ENCODE measurements around the gene ELMOD3. TPM values are rescaled to one million over a fixed set of nuclear protein-coding genes. Genes with fewer than 3 reads are reported as not detected.
"Not testable (repeated sequence)": the region's sequence is repeated elsewhere in the genome, so short reads cannot be mapped to it uniquely, and the experiment has no call there.

The ELMOD3 gene
- total RNA-seq, 1 donor from 2014 or later = 22.2 TPM

GRCh38 chr2:85376291-85377065 is 21.9 kb downstream of the ELMOD3 start:
- peak overlapping the region; percentile 25 for H3K4me3 Mint-ChIP-seq
- no peaks in the 10 kb centered on the region for H3K9me3 Mint-ChIP-seq
- H3K36me3 Mint-ChIP-seq = peaks cover 38% of the 10 kb centered on the region
- H3K27me3 Mint-ChIP-seq = no peaks in the 10 kb centered on the region
- no peak for DNase-seq (ENCODE audit: extremely low spot score, unreplicated experiment)
- H3K4me1 Mint-ChIP-seq (ENCODE audit: unreplicated experiment) = peaks cover 8% of the 10 kb centered on the region
- no peak for TF ChIP-seq CTCF (conservative IDR thresholded peaks at IDR 0.05)
- H3K27ac Mint-ChIP-seq = no peak overlapping the region

GRCh38 chr2:85377083-85377482 is 22.5 kb downstream of the ELMOD3 start:
- no peaks in the 10 kb centered on the region for H3K27me3 Mint-ChIP-seq
- H3K4me3 Mint-ChIP-seq = peak overlapping the region; percentile 25
- H3K36me3 Mint-ChIP-seq = peaks cover 39% of the 10 kb centered on the region
- no peak for TF ChIP-seq CTCF (conservative IDR thresholded peaks at IDR 0.05)
- peaks cover 8% of the 10 kb centered on the region for H3K4me1 Mint-ChIP-seq (ENCODE audit: unreplicated experiment)
- no peak for DNase-seq (ENCODE audit: extremely low spot score, unreplicated experiment)
- H3K9me3 Mint-ChIP-seq = no peaks in the 10 kb centered on the region
- no peak overlapping the region for H3K27ac Mint-ChIP-seq

- no peak overlapping the region for H3K27ac Mint-ChIP-seq
- TF ChIP-seq CTCF (conservative IDR thresholded peaks at IDR 0.05) = no peak
Observed at GRCh38 chr2:85378257-85378656, 23.7 kb downstream of the ELMOD3 start.

GRCh38 chr2:85380048-85380447 is 25.5 kb downstream of the ELMOD3 start:
- H3K36me3 Mint-ChIP-seq = peaks cover 38% of the 10 kb centered on the region
- H3K4me1 Mint-ChIP-seq (ENCODE audit: unreplicated experiment) = peaks cover 8% of the 10 kb centered on the region
- no peak overlapping the region for H3K4me3 Mint-ChIP-seq
- no peaks in the 10 kb centered on the region for H3K27me3 Mint-ChIP-seq
- H3K9me3 Mint-ChIP-seq = no peaks in the 10 kb centered on the region
- no peak for DNase-seq (ENCODE audit: extremely low spot score, unreplicated experiment)
- TF ChIP-seq CTCF (conservative IDR thresholded peaks at IDR 0.05) = no peak
- H3K27ac Mint-ChIP-seq = no peak overlapping the region

More at GRCh38 chr2:85378257-85378656, 23.7 kb downstream of the ELMOD3 start:
- Mint-ChIP-seq H3K36me3 (peaks cover 37% of the 10 kb centered on the region), H3K27me3 (no peaks in the 10 kb centered on the region), H3K4me3 (no peak overlapping the region), H3K4me1 (ENCODE audit: unreplicated experiment) (peaks cover 8% of the 10 kb centered on the region), H3K9me3 (no peaks in the 10 kb centered on the region)
- no peak for DNase-seq (ENCODE audit: extremely low spot score, unreplicated experiment)

GRCh38 chr2:85383151-85383550 is 28.6 kb downstream of the ELMOD3 start:
- not testable (repeated sequence) for H3K27ac Mint-ChIP-seq; H3K9me3 Mint-ChIP-seq; H3K4me1 Mint-ChIP-seq (ENCODE audit: unreplicated experiment); DNase-seq (ENCODE audit: extremely low spot score, unreplicated experiment); H3K4me3 Mint-ChIP-seq; H3K27me3 Mint-ChIP-seq
- H3K36me3 Mint-ChIP-seq = peaks cover 33% of the 10 kb centered on the region

GRCh38 chr2:85383850-85384249 is 29.3 kb downstream of the ELMOD3 start:
- peaks cover 26% of the 10 kb centered on the region for H3K36me3 Mint-ChIP-seq
- H3K27ac Mint-ChIP-seq = no peak overlapping the region
- TF ChIP-seq CTCF (conservative IDR thresholded peaks at IDR 0.05) = no peak
- no peaks in the 10 kb centered on the region for H3K4me1 Mint-ChIP-seq (ENCODE audit: unreplicated experiment)
- no peaks in the 10 kb centered on the region for H3K9me3 Mint-ChIP-seq
- no peak for DNase-seq (ENCODE audit: extremely low spot score, unreplicated experiment)
- H3K27me3 Mint-ChIP-seq = no peaks in the 10 kb centered on the region
- H3K4me3 Mint-ChIP-seq = no peak overlapping the region

Measured in type B pancreatic cell (in vitro differentiated cells).